OCI-LY7 (cell line): Measurements from ENCODE around the gene C6orf89.

Source experiments
- CTCF ChIP-seq: fragments of 200-600 bp; sonication (generic); conservative IDR thresholded peaks from 2 replicates; pipeline ENCODE4 v1.5.1; 2014; ENCODE audit warnings: mild to moderate bottlenecking, antibody characterized with exemption, low read length, moderate library complexity, mixed read lengths
- EZH2phosphoT487 ChIP-seq: fragments of 200-600 bp; sonication (generic); IDR thresholded peaks from 2 replicates; pipeline ENCODE4 v1.6.1; 2018; ENCODE audit warnings: low read depth, borderline replicate concordance, mild to moderate bottlenecking, mixed run types, antibody characterized with exemption, low read length, moderate library complexity, mixed read lengths

- TF ChIP-seq CTCF: no peak
- TF ChIP-seq EZH2phosphoT487: no peak
These were observed 72.1 kb downstream of the C6orf89 start for GRCh38 chr6:36957773-36958271.
